ENCODE measurements around the gene HSPB7. TPM values are rescaled to one million over a fixed set of nuclear protein-coding genes. Genes with fewer than 3 reads are reported as not detected.

Gene HSPB7
- polyA plus RNA-seq, 1 donor (not counting 4 experiments of a cell fraction or from before 2014, with no cell fraction given) = 0.05 TPM

DNA sequence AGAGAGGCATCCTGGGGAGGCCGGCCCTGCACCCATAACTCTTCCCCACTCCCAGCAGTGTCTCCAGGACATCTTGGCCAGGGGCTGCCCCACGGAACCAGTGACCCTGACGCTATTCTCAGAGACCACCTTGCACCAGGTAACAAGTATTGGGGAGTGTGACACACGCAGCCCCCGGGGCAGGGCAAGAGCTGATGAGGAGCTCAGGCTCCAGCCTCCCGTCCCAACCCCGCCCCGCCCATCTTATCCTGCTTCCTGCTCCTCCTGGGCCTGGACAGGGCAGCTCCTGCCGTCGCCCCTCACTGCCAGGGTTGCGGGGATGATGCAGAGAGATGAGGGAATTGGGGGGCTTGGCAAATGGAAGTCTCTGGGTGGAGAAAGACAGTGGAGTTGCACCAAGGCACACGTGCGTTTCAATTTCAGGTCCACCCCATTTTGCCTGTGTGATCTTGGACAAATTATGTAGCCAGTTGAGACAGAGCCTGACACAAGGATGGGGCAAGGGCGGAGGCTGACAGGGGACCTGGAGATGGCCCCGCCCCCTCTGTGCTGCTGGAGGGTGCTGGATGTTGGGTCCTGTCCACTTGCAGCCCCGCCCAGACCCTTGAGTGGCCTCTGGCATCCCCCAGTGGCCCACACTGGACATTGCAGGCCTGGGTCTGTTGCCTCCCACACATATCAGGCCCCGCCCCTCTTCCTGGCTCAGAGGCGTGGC lies 14.7 kb upstream of the HSPB7 start:
- FAIRE-seq = peak; percentile 51
- dilution Hi-C loops (cut with MboI; ENCODE audit: extremely low pct_ligation_motif_present, low sequenced_read_pairs) = no loop called here
- DNase-seq (ENCODE audit: low read depth, low spot score) = peak; percentile 57
- no peaks in the 10 kb centered on the region for H3K9me1 ChIP-seq (ENCODE audit: control insufficient read depth, extremely low read depth, insufficient read depth, low read length)
- TF ChIP-seq, protein P1, sequence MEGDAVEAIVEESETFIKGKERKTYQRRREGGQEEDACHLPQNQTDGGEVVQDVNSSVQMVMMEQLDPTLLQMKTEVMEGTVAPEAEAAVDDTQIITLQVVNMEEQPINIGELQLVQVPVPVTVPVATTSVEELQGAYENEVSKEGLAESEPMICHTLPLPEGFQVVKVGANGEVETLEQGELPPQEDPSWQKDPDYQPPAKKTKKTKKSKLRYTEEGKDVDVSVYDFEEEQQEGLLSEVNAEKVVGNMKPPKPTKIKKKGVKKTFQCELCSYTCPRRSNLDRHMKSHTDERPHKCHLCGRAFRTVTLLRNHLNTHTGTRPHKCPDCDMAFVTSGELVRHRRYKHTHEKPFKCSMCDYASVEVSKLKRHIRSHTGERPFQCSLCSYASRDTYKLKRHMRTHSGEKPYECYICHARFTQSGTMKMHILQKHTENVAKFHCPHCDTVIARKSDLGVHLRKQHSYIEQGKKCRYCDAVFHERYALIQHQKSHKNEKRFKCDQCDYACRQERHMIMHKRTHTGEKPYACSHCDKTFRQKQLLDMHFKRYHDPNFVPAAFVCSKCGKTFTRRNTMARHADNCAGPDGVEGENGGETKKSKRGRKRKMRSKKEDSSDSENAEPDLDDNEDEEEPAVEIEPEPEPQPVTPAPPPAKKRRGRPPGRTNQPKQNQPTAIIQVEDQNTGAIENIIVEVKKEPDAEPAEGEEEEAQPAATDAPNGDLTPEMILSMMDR (optimal IDR thresholded peaks at IDR 0.05 in 1 of 3, IDR thresholded peaks at IDR 0.05 in 1 of 3, conservative IDR thresholded peaks at IDR 0.05 in 1 of 3; ENCODE audit: extremely low read depth in 1 of 3, insufficient read depth in 2 of 3, low read length in 3 of 3) = peak; percentile 79 to 93 (median 85)
- TF ChIP-seq EZH2 (IDR thresholded peaks at IDR 0.05; ENCODE audit: low read length) = no peak
- no peak overlapping the region for H3K9ac ChIP-seq (ENCODE audit: control insufficient read depth, extremely low read depth, insufficient read depth, low read length)
- no peaks in the 10 kb centered on the region for H3K36me3 ChIP-seq (ENCODE audit: control insufficient read depth in 2 of 2, extremely low read depth in 1 of 2, insufficient read depth in 2 of 2, low read length in 2 of 2)
- H3K4me1 ChIP-seq (ENCODE audit: control insufficient read depth, extremely low read depth, insufficient read depth, low read length) = no peaks in the 10 kb centered on the region
- H4K20me1 ChIP-seq (ENCODE audit: control insufficient read depth, extremely low read depth, insufficient read depth, low read length) = no peaks in the 10 kb centered on the region
- H3K27me3 ChIP-seq (ENCODE audit: control insufficient read depth, extremely low read depth, insufficient read depth, low read length) = peaks cover 6% of the 10 kb centered on the region
- no peaks in the 10 kb centered on the region for H3K9me3 ChIP-seq (ENCODE audit: control insufficient read depth, low read depth, low read length)
- H3K79me2 ChIP-seq (ENCODE audit: control insufficient read depth, insufficient read depth, low read length) = no peaks in the 10 kb centered on the region
- H3K4me2 ChIP-seq (ENCODE audit: control insufficient read depth, extremely low read depth, insufficient read depth, low read depth, low read length) = no peak overlapping the region
- H3K27ac ChIP-seq (ENCODE audit: control insufficient read depth, insufficient read depth, low read length) = no peak overlapping the region
- H2AFZ ChIP-seq (ENCODE audit: control insufficient read depth, low read length) = peak overlapping the region; percentile 30
- no peak overlapping the region for H3K4me3 ChIP-seq (ENCODE audit: control insufficient read depth in 2 of 3, extremely low read depth in 1 of 3, insufficient read depth in 2 of 3, low read depth in 1 of 3, low read length in 3 of 3)

DNA sequence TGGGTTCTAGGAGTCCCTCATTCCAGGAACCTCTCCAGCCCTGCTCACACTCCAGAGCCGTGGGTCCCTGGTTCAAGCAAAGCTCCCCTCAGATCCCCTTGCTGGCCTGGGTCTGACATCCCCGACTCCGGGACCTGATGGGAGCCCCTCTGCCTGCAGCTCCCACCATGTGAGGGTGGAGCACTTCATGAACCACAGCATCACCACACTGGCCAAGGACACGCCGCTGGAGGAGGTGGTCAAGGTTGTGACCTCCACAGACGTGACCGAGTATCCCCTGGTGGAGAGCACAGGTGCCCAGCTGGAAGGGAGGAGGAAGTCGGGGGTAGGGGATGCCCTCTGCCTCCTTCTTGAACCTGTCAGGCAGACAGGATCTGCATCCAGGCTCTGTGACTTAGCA lies 13.7 kb upstream of the HSPB7 start:
- Histone ChIP-seq H3K9me1 (ENCODE audit: control insufficient read depth, extremely low read depth, insufficient read depth, low read length) (no peaks in the 10 kb centered on the region), H3K36me3 (ENCODE audit: control insufficient read depth in 2 of 2, extremely low read depth in 1 of 2, insufficient read depth in 2 of 2, low read length in 2 of 2) (no peaks in the 10 kb centered on the region), H3K4me3 (ENCODE audit: control insufficient read depth in 2 of 3, extremely low read depth in 1 of 3, insufficient read depth in 2 of 3, low read depth in 1 of 3, low read length in 3 of 3) (no peak overlapping the region), H4K20me1 (ENCODE audit: control insufficient read depth, extremely low read depth, insufficient read depth, low read length) (no peaks in the 10 kb centered on the region), H3K79me2 (ENCODE audit: control insufficient read depth, insufficient read depth, low read length) (no peaks in the 10 kb centered on the region), H3K4me1 (ENCODE audit: control insufficient read depth, extremely low read depth, insufficient read depth, low read length) (no peaks in the 10 kb centered on the region), H3K4me2 (ENCODE audit: control insufficient read depth, extremely low read depth, insufficient read depth, low read depth, low read length) (no peak overlapping the region), H3K9me3 (ENCODE audit: control insufficient read depth, low read depth, low read length) (no peaks in the 10 kb centered on the region), H2AFZ (ENCODE audit: control insufficient read depth, low read length) (no peak overlapping the region), H3K27me3 (ENCODE audit: control insufficient read depth, extremely low read depth, insufficient read depth, low read length) (peaks cover 6% of the 10 kb centered on the region), H3K27ac (ENCODE audit: control insufficient read depth, insufficient read depth, low read length) (no peak overlapping the region), H3K9ac (ENCODE audit: control insufficient read depth, extremely low read depth, insufficient read depth, low read length) (no peak overlapping the region)
- no peak for FAIRE-seq
- no peak for DNase-seq (ENCODE audit: low read depth, low spot score)
- TF ChIP-seq, protein P1 (optimal IDR thresholded peaks at IDR 0.05 in 1 of 3, IDR thresholded peaks at IDR 0.05 in 1 of 3, conservative IDR thresholded peaks at IDR 0.05 in 1 of 3; ENCODE audit: extremely low read depth in 1 of 3, insufficient read depth in 2 of 3, low read length in 3 of 3) = no peak
- TF ChIP-seq EZH2 (IDR thresholded peaks at IDR 0.05; ENCODE audit: low read length) = no peak
- dilution Hi-C loops (cut with MboI; ENCODE audit: extremely low pct_ligation_motif_present, low sequenced_read_pairs) = no loop called here
